H1 (cell line): Measurements from ENCODE around the gene NDUFA9. TPM values are rescaled to one million over a fixed set of nuclear protein-coding genes. Genes with fewer than 3 reads are reported as not detected.

Experiments used
- CTCF ChIA-PET: fragments of 300-600 bp; sonication (Branson Sonifier 250); formaldehyde crosslinking; loops from one replicate; lab custom pipeline; 2021; ENCODE audit not compliant: partially characterized antibody; lab: Charles Lee
- POLR2A ChIA-PET: fragments of 300-600 bp; sonication (Branson Sonifier 250); formaldehyde crosslinking; loops from one replicate; lab custom pipeline; 2021; ENCODE audit warnings: inconsistent platforms; ENCODE audit not compliant: partially characterized antibody; lab: Charles Lee
- DNase-seq, 2 experiments: peaks; one replicate each; pipeline versions ENCODE4 v3.0.0 to v3.0.0-alpha.2; 2010 to 2022; ENCODE audit warnings: low spot score in 2 of 2, low read depth in 1 of 2, mixed read lengths in 1 of 2
- FAIRE-seq: peaks from 2 replicates; lab custom pipeline; 2011; peaks lifted over from hg19 to GRCh38; lab: Jason Lieb, UNC
- H2AFZ ChIP-seq: 2 replicates; pipeline ENCODE4 v1.8.1; 2012; ENCODE audit warnings: low read length, inconsistent platforms
- H2AK5ac ChIP-seq: 2 replicates; pipeline ENCODE4 v1.6.1; 2013; ENCODE audit warnings: low read depth, low read length
- H2BK120ac ChIP-seq: replicated peaks from 2 replicates; pipeline ENCODE3; 2013; ENCODE audit warnings: low read depth, low read length, inconsistent platforms
- H2BK12ac ChIP-seq: 2 replicates; pipeline ENCODE4 v1.6.1; 2013; ENCODE audit warnings: low read depth, low read length
- H2BK15ac ChIP-seq: 2 replicates; pipeline ENCODE4 v1.6.1; 2013; ENCODE audit warnings: low read length
- H2BK20ac ChIP-seq: 2 replicates; pipeline ENCODE4 v1.6.1; 2013; ENCODE audit warnings: low read length
- H2BK5ac ChIP-seq: 2 replicates; pipeline ENCODE4 v1.6.1; 2013; ENCODE audit warnings: low read depth, low read length
- H3K14ac ChIP-seq: 2 replicates; pipeline ENCODE4 v1.6.1; 2013; ENCODE audit warnings: inconsistent platforms; ENCODE audit not compliant: insufficient read length
- H3K18ac ChIP-seq: 2 replicates; pipeline ENCODE4 v1.6.1; 2013; ENCODE audit warnings: low read length; ENCODE audit errors: extremely low read depth
- H3K23ac ChIP-seq: 2 replicates; pipeline ENCODE4 v1.6.1; 2013; ENCODE audit warnings: inconsistent platforms; ENCODE audit not compliant: insufficient read length
- H3K23me2 ChIP-seq: 2 replicates; pipeline ENCODE4 v1.6.1; 2013; ENCODE audit warnings: low read depth, low read length
- H3K27ac ChIP-seq: 2 replicates; pipeline ENCODE4 v1.6.1; 2011; ENCODE audit warnings: low read depth, low read length, inconsistent platforms
- H3K27me3 ChIP-seq, 4 experiments: replicated peaks in 1 of 4; 1 replicate in 1 of 4; 2 replicates in 3 of 4; pipeline versions ENCODE4 v1.6.1 to v1.8.1; 2011 to 2013; ENCODE audit warnings: low read length in 3 of 4, mild to moderate bottlenecking in 3 of 4, inconsistent platforms in 2 of 4, mixed read lengths in 2 of 4, moderate library complexity in 1 of 4; ENCODE audit not compliant: control insufficient read depth in 3 of 4, insufficient read depth in 3 of 4; ENCODE audit errors: extremely low read depth in 1 of 4
- H3K36me3 ChIP-seq, 4 experiments: 2 replicates each; pipeline versions ENCODE4 v1.6.1 to v1.8.1; 2011 to 2013; ENCODE audit warnings: mild to moderate bottlenecking in 4 of 4, low read length in 3 of 4, moderate library complexity in 2 of 4, control low read depth in 1 of 4, inconsistent platforms in 1 of 4; ENCODE audit not compliant: insufficient read depth in 4 of 4, control insufficient read depth in 2 of 4
- H3K4ac ChIP-seq: replicated peaks from 2 replicates; pipeline ENCODE3; 2013; ENCODE audit warnings: low read length, low read depth, mixed read lengths, inconsistent platforms; ENCODE audit not compliant: insufficient read length
- H3K4me1 ChIP-seq, 4 experiments: replicated peaks in 1 of 4; 1 replicate in 1 of 4; 2 replicates in 3 of 4; pipeline versions ENCODE4 v1.6.1 to v1.8.1; 2011 to 2013; ENCODE audit warnings: low read length in 3 of 4, inconsistent platforms in 2 of 4, mixed read lengths in 1 of 4; ENCODE audit not compliant: insufficient read depth in 4 of 4, control insufficient read depth in 3 of 4
- H3K4me2 ChIP-seq, 2 experiments: 2 replicates each; pipeline versions ENCODE4 v1.6.1 to v1.8.1; 2011 to 2013; ENCODE audit warnings: low read depth in 2 of 2, low read length in 2 of 2, control low read depth in 1 of 2, inconsistent platforms in 1 of 2, mild to moderate bottlenecking in 1 of 2; ENCODE audit not compliant: insufficient read depth in 1 of 2
- H3K4me3 ChIP-seq, 4 experiments: fragments of 200-600, 300-600 bp in 1 of 4; sonication (generic), shearing (Covaris generic), sonication (Bioruptor Twin) in 1 of 4; 2 replicates each; pipeline versions ENCODE4 v1.5.1 to v1.8.1; 2011 to 2016; ENCODE audit warnings: low read length in 4 of 4, low read depth in 3 of 4, control low read depth in 2 of 4, inconsistent platforms in 2 of 4, mild to moderate bottlenecking in 2 of 4, mixed read lengths in 1 of 4, moderate library complexity in 1 of 4; ENCODE audit not compliant: insufficient read depth in 2 of 4; ENCODE audit errors: extremely low read depth in 1 of 4
- H3K56ac ChIP-seq: replicated peaks from 2 replicates; pipeline ENCODE3; 2013; ENCODE audit warnings: low read depth, mild to moderate bottlenecking, mixed read lengths, low read length, inconsistent platforms; ENCODE audit not compliant: insufficient read length
- H3K79me1 ChIP-seq: 2 replicates; pipeline ENCODE4 v1.6.1; 2013; ENCODE audit warnings: low read depth, low read length, control low read depth
- H3K79me2 ChIP-seq, 2 experiments: 2 replicates each; pipeline versions ENCODE4 v1.6.1 to v1.8.1; 2012 to 2013; ENCODE audit warnings: low read length in 2 of 2, mild to moderate bottlenecking in 2 of 2, inconsistent platforms in 1 of 2; ENCODE audit not compliant: insufficient read depth in 2 of 2, control insufficient read depth in 1 of 2
- H3K9ac ChIP-seq, 4 experiments: replicated peaks in 1 of 4; 1 replicate in 1 of 4; 2 replicates in 3 of 4; pipeline versions ENCODE4 v1.6.1 to v1.8.1; 2011 to 2013; ENCODE audit warnings: low read depth in 3 of 4, low read length in 3 of 4, control low read depth in 2 of 4, mild to moderate bottlenecking in 2 of 4, moderate library complexity in 2 of 4, inconsistent platforms in 1 of 4; ENCODE audit errors: extremely low read depth in 1 of 4
- H3K9me3 ChIP-seq, 2 experiments: 2 replicates each; pipeline versions ENCODE4 v1.6.1 to v1.8.1; 2012 to 2013; ENCODE audit warnings: mild to moderate bottlenecking in 2 of 2, moderate library complexity in 2 of 2, control low read depth in 1 of 2, inconsistent platforms in 1 of 2, low read depth in 1 of 2, low read length in 1 of 2, mixed read lengths in 1 of 2; ENCODE audit not compliant: insufficient read depth in 2 of 2
- H4K20me1 ChIP-seq, 2 experiments: replicated peaks in 1 of 2; 2 replicates each; pipeline versions ENCODE3 to v1.8.1; 2011 to 2013; ENCODE audit warnings: inconsistent platforms in 2 of 2, low read length in 2 of 2, mild to moderate bottlenecking in 1 of 2; ENCODE audit not compliant: insufficient read depth in 2 of 2, control insufficient read depth in 1 of 2
- H4K5ac ChIP-seq: 2 replicates; pipeline ENCODE4 v1.6.1; 2013; ENCODE audit warnings: low read length, low read depth, mixed read lengths, inconsistent platforms; ENCODE audit not compliant: insufficient read length
- H4K8ac ChIP-seq: 2 replicates; pipeline ENCODE4 v1.8.0; 2013; ENCODE audit warnings: mild to moderate bottlenecking, moderate library complexity, low read length, inconsistent platforms; ENCODE audit not compliant: insufficient read depth; ENCODE audit errors: extremely low read depth
- H4K91ac ChIP-seq: replicated peaks from 2 replicates; pipeline ENCODE3; 2013; ENCODE audit warnings: low read length, mixed read lengths, inconsistent platforms; ENCODE audit not compliant: insufficient read length
- ATF2 ChIP-seq: IDR thresholded peaks from 2 replicates; pipeline ENCODE4 v1.6.1; 2012; ENCODE audit warnings: low read length, inconsistent platforms
- BCL11A ChIP-seq, 2 experiments: IDR thresholded peaks; one replicate each; pipeline ENCODE4 v1.6.1; 2011; ENCODE audit warnings: low read depth in 2 of 2, low read length in 2 of 2, mild to moderate bottlenecking in 2 of 2
- E2F6 ChIP-seq: IDR thresholded peaks from 2 replicates; pipeline ENCODE4 v1.6.1; 2012; ENCODE audit warnings: inconsistent platforms
- NANOG ChIP-seq: IDR thresholded peaks from 2 replicates; pipeline ENCODE4 v1.6.1; 2011; ENCODE audit warnings: low read length, low read depth, mild to moderate bottlenecking, inconsistent platforms; ENCODE audit not compliant: insufficient read depth, poor library complexity, severe bottlenecking
- TBP ChIP-seq: IDR thresholded peaks from 2 replicates; pipeline ENCODE4 v1.6.1; 2011; ENCODE audit warnings: low read depth, low read length, improper control_type of control experiment
- WGBS, 2 experiments: shearing (Covaris generic) in 1 of 2; methylation state at CpG; one replicate each; pipeline versions ENCODE4 v1.1.6 to v1.1.7; 2013 to 2015; ENCODE audit warnings: low lambda C conversion rate in 2 of 2, mixed read lengths in 2 of 2, inconsistent platforms in 1 of 2, low coverage in 1 of 2, missing lambda C conversion rate in 1 of 2; ENCODE audit not compliant: insufficient replicate concordance in 2 of 2, insufficient coverage in 1 of 2, insufficient read length in 1 of 2; ENCODE audit errors: extremely low coverage in 1 of 2, missing lambda C conversion rate in 1 of 2; 5-methylcytosine and 5-hydroxymethylcytosine counted together
- polyA plus RNA-seq, 7 experiments: library from polyadenylated mRNA; depleted of rRNA in 3 of 7; stranded (reverse) in 5 of 7; unstranded in 2 of 7; fragments of >200 nt in 5 of 7; fragments of 200-250 nt in 2 of 7; gene quantifications; 1 replicate in 5 of 7; 2 replicates in 1 of 7; 4 replicates in 1 of 7; pipeline versions ENCODE4 v1.2.1 to v1.2.3, GENCODE V29; 2011 to 2013; ENCODE audit warnings: missing spikeins in 2 of 7, mixed read lengths in 2 of 7
- total RNA-seq: library from RNA; stranded (reverse); fragmentation: NEBNext Ultra II Directional; extraction: Animal tissue kit (Norgen Biotek cat#: 25700); gene quantifications from 2 replicates; pipeline ENCODE4 v1.2.1, GENCODE V29; 2021

The NDUFA9 gene
- total and polyA plus RNA-seq, 2 of the 8 experiments (the other 6 are each of a cell fraction or from before 2014, with no cell fraction given): 50.2 to 67.0 TPM

DNA sequence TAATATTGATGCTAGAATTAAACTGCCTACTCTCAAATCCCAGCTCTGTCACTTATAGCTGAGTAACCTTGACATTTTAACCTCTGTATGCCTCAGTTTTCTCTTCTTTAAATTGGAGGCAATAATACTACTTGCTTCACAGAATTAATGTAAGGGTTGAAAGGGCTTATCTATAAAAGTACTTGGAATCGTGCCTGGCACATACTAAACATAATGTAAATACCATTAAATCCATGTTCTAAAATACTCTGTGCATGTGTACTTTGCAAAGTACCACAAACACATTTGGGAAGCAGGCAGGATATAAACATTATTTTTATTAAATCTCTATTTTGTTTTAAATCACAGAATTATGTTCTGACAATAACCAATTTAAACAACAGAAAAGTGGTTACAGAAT is 45.0 kb upstream of the NDUFA9 start:
- no peak overlapping the region for H3K9ac ChIP-seq
- H3K4me2 ChIP-seq: no peak overlapping the region; a peak in 1 of 4 replicates
- no peak overlapping the region for H2BK5ac ChIP-seq
- no peak overlapping the region for H4K5ac ChIP-seq
- H2BK12ac ChIP-seq: no peak overlapping the region
- no peak overlapping the region for H2BK20ac ChIP-seq
- H2BK15ac ChIP-seq: no peak overlapping the region
- H4K91ac ChIP-seq: no peak overlapping the region
- DNase-seq (no peak), FAIRE-seq (no peak)
- H2BK120ac ChIP-seq: no peak overlapping the region
- H3K27ac ChIP-seq: no peak overlapping the region
- WGBS, 2 experiments: 71% methylated on average over 1 of the region's 1 CpG; no CpG with 5 or more reads in 1 of the 2 experiments
- no peaks in the 10 kb centered on the region for H4K20me1 ChIP-seq
- no peak overlapping the region for H3K18ac ChIP-seq
- H3K4me3 ChIP-seq: no peak overlapping the region
- H3K79me1 ChIP-seq: no peaks in the 10 kb centered on the region
- no peaks in the 10 kb centered on the region for H3K27me3 ChIP-seq
- H3K4me1 ChIP-seq: no peaks in the 10 kb centered on the region
- H3K23me2 ChIP-seq: no peaks in the 10 kb centered on the region
- H2AK5ac ChIP-seq: no peak overlapping the region
- no peak overlapping the region for H3K4ac ChIP-seq
- no peak overlapping the region for H3K23ac ChIP-seq
- POLR2A ChIA-PET: interaction anchor here (0.8 to 1.6 kb wide), 2 partner anchors 9 to 45 kb away, joined by 3 to 4 read pairs; partner anchors contain the start of genes AKAP3 and NDUFA9
- H4K8ac ChIP-seq: no peak overlapping the region
- H2AFZ ChIP-seq: no peak overlapping the region
- 0 out of 4 replicates have a peak, but pooled peaks cover 0 to 2% of the 10 kb centered on the region in 2 experiments for H3K79me2 ChIP-seq
- H3K14ac ChIP-seq: no peak overlapping the region
- H3K56ac ChIP-seq: no peak overlapping the region
- CTCF ChIA-PET: interaction anchor here (0.6 to 3.8 kb wide), 21 partner anchors 9 to 1565 kb away, joined by 3 to 50 read pairs (median 5); no protein-coding TSS in a partner anchor
- no peaks in the 10 kb centered on the region for H3K36me3 ChIP-seq
- no peaks in the 10 kb centered on the region for H3K9me3 ChIP-seq
- TF ChIP-seq NANOG (no peak), ATF2 (no peak), TBP (no peak), BCL11A (IDR thresholded peaks at IDR 0.05; ENCODE audit: low read depth in 2 of 2, low read length in 2 of 2) (no peak), E2F6 (no peak)
